Measurements from ENCODE around the gene FMNL2.

The FMNL2 gene

DNA sequence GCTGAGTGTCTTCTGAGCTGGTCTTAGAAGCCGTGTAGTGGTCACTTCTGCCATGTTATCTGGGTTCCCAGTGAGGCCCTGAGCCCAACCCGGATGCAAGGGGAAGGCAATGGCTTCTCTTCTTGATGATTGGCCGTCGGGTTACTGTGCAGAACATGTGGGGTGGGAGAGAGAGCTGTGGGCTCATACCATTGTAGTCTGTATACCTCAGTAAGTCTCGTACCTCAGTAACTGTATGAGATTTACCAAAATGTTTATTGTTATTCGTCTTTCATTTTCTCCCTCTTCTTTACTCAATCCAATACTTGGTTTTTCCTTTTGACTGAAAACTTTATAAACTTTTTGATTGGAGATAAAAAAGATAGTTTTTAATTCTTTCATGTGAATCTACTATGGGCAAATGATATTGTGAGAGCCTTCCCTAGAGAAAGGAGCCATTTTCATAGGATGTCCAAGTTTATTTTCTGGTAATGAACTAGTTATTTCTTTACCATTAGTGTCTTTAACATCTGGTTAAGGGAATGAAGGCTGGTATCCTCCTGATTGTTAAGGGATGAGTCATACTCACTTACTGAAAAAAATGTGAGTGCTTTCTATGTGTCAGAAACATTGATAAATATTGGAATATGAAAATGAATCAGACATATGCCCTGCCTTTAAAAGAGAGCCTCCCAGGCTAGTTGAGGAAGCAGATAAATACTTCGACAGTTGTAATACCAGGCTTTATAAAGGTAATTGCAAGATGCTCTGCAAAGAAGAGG is 252.4 kb downstream of the FMNL2 start:
- Histone ChIP-seq H3K9ac (ENCODE audit: low read length) (no peak overlapping the region), H3K4me2 (ENCODE audit: low read length) (no peak overlapping the region), H2AFZ (ENCODE audit: low read length) (no peak overlapping the region), H4K20me1 (ENCODE audit: insufficient read depth, low read length) (no peaks in the 10 kb centered on the region), H3K9me3 (ENCODE audit: low read length) (no peaks in the 10 kb centered on the region), H3K4me3 (ENCODE audit: low read depth, low read length, poor library complexity, severe bottlenecking) (no peak overlapping the region), H3K4me1 (ENCODE audit: insufficient read depth, low read length, severe bottlenecking) (no peaks in the 10 kb centered on the region), H3F3A (ENCODE audit: insufficient read depth, low read length) (no peaks in the 10 kb centered on the region), H3K36me3 (ENCODE audit: insufficient read depth, low read length) (no peaks in the 10 kb centered on the region), H3K79me2 (ENCODE audit: insufficient read depth, low read length) (no peaks in the 10 kb centered on the region), H3K27me3 (ENCODE audit: insufficient read depth, low read length) (no peaks in the 10 kb centered on the region), H3K27ac (ENCODE audit: low read depth, low read length, poor library complexity, severe bottlenecking) (no peak overlapping the region), H3K9me2 (ENCODE audit: low read depth, low read length) (no peaks in the 10 kb centered on the region)
- no peak for TF ChIP-seq EZH2 (IDR thresholded peaks at IDR 0.05; ENCODE audit: borderline replicate concordance, low read length)
- TF ChIP-seq, protein P1, sequence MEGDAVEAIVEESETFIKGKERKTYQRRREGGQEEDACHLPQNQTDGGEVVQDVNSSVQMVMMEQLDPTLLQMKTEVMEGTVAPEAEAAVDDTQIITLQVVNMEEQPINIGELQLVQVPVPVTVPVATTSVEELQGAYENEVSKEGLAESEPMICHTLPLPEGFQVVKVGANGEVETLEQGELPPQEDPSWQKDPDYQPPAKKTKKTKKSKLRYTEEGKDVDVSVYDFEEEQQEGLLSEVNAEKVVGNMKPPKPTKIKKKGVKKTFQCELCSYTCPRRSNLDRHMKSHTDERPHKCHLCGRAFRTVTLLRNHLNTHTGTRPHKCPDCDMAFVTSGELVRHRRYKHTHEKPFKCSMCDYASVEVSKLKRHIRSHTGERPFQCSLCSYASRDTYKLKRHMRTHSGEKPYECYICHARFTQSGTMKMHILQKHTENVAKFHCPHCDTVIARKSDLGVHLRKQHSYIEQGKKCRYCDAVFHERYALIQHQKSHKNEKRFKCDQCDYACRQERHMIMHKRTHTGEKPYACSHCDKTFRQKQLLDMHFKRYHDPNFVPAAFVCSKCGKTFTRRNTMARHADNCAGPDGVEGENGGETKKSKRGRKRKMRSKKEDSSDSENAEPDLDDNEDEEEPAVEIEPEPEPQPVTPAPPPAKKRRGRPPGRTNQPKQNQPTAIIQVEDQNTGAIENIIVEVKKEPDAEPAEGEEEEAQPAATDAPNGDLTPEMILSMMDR (IDR thresholded peaks at IDR 0.05; ENCODE audit: low read length), result no peak

GRCh38 chr2:152588998-152589397 is 254.0 kb downstream of the FMNL2 start:
- Histone ChIP-seq H3K9me2 (ENCODE audit: low read depth, low read length) (no peaks in the 10 kb centered on the region), H3K4me2 (ENCODE audit: low read length) (no peak overlapping the region), H3K27me3 (ENCODE audit: insufficient read depth, low read length) (no peaks in the 10 kb centered on the region), H3K79me2 (ENCODE audit: insufficient read depth, low read length) (no peaks in the 10 kb centered on the region), H3K36me3 (ENCODE audit: insufficient read depth, low read length) (no peaks in the 10 kb centered on the region), H3F3A (ENCODE audit: insufficient read depth, low read length) (no peaks in the 10 kb centered on the region), H3K27ac (ENCODE audit: low read depth, low read length, poor library complexity, severe bottlenecking) (no peak overlapping the region), H3K4me3 (ENCODE audit: low read depth, low read length, poor library complexity, severe bottlenecking) (no peak overlapping the region), H4K20me1 (ENCODE audit: insufficient read depth, low read length) (no peaks in the 10 kb centered on the region), H3K9ac (ENCODE audit: low read length) (no peak overlapping the region), H3K9me3 (ENCODE audit: low read length) (no peaks in the 10 kb centered on the region), H3K4me1 (ENCODE audit: insufficient read depth, low read length, severe bottlenecking) (no peaks in the 10 kb centered on the region), H2AFZ (ENCODE audit: low read length) (no peak overlapping the region)
- TF ChIP-seq EZH2 (IDR thresholded peaks at IDR 0.05; ENCODE audit: borderline replicate concordance, low read length), result no peak
- TF ChIP-seq, protein P1 (IDR thresholded peaks at IDR 0.05; ENCODE audit: low read length), result no peak

DNA sequence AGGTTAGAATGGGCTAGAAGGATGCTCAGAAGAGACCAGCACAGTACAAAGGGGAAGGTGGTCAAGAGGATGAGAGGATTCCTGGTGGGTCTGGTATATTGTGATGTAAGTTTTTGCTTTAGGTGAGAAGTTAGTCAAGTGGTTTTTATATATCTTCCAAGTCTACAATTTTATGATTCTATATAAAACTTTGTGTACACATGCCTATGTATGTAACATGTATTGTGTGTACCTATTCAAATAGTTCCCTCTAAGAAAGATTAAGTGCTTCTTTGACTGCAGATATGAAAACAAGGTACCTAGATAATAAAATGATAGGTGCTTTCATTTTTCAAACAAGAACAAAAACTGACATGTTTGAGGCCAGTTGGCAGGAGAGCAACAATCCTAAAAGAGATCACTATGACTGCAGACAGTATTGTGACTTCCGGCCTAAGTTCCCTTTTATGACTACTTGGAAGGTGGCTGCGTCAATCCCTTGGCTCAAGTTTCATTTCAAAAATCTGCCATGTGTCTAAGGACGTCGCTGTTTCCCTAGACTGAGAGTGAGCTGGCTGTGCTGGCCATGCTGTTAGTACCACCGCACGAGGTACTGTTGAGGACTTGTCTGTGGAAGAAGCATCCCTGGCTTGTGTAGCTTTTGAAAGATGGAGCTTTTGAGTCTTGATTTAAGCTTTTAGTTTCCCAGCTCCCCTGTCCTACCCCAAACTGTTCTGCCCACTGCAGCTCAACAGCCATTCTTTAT is 259.2 kb downstream of the FMNL2 start:
- Histone ChIP-seq H3K9ac (ENCODE audit: low read length) (no peak overlapping the region), H3K4me1 (ENCODE audit: insufficient read depth, low read length, severe bottlenecking) (no peaks in the 10 kb centered on the region), H3F3A (ENCODE audit: insufficient read depth, low read length) (no peaks in the 10 kb centered on the region), H3K27ac (ENCODE audit: low read depth, low read length, poor library complexity, severe bottlenecking) (no peak overlapping the region), H4K20me1 (ENCODE audit: insufficient read depth, low read length) (no peaks in the 10 kb centered on the region), H3K4me3 (ENCODE audit: low read depth, low read length, poor library complexity, severe bottlenecking) (no peak overlapping the region), H3K9me2 (ENCODE audit: low read depth, low read length) (no peaks in the 10 kb centered on the region), H2AFZ (ENCODE audit: low read length) (no peak overlapping the region), H3K4me2 (ENCODE audit: low read length) (no peak overlapping the region), H3K36me3 (ENCODE audit: insufficient read depth, low read length) (no peaks in the 10 kb centered on the region), H3K9me3 (ENCODE audit: low read length) (no peaks in the 10 kb centered on the region), H3K27me3 (ENCODE audit: insufficient read depth, low read length) (no peaks in the 10 kb centered on the region), H3K79me2 (ENCODE audit: insufficient read depth, low read length) (no peaks in the 10 kb centered on the region)
- TF ChIP-seq, protein P1 (IDR thresholded peaks at IDR 0.05; ENCODE audit: low read length), result no peak
- TF ChIP-seq EZH2 (IDR thresholded peaks at IDR 0.05; ENCODE audit: borderline replicate concordance, low read length), result no peak
